ENCODE measurements around the gene YTHDF1. TPM values are rescaled to one million over a fixed set of nuclear protein-coding genes. Genes with fewer than 3 reads are reported as not detected.
A peak's percentile ranks its signal among the peaks of the same experiment; 100 is the strongest.
"Not testable (repeated sequence)": the region's sequence is repeated elsewhere in the genome, so short reads cannot be mapped to it uniquely, and the experiment has no call there.

Gene YTHDF1
- total RNA-seq, 1 donor from 2014 or later: 18.2 TPM

DNA sequence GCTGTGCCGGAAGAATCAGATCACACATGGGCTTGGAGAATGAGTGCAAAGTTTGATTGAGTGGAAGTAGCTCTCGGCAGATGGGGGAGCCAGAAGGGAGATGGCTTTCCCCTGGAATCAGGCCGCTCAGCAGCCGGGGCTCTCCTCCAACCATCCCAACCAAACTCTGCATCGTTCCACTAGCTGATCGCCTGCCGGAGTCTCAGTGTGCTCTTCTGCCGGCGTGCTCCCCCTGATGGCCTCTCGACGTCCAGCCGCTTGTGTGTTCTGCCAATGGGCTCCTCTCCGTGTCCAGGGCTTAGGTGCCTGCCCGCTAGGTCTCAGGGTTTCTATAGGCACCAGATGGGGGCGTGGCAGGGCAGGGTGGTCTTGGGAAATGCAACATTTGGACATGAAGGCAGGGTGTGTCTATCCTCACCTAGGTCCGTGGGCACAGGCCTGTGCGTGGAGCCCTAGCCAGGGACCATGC is 14.9 kb upstream of the YTHDF1 start:
- peak; percentile 91 for ATAC-seq

DNA sequence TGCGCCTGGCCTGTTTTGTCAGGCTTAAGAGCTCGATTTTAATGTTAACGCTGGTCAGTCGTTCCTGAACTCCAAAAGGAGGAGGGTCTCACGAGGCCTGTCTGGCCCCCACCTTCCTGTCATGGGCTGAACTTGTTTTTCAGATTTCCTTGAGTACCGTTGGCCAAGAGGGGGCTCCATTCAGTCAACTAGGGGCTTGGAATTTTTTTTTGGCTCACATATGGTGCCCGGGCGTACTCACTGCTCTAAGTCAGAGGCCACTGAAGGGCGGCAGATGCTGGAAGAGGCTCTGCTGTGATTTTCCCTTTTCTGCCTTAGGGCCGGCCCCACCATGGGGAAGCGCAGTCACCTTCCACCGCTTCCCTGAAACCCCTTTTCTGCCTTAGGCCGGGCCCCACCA is 12.9 kb upstream of the YTHDF1 start:
- ATAC-seq: no peak
- no peak for DNase-seq (ENCODE audit: low spot score)

More for the DNA sequence above, 14.9 kb upstream of the YTHDF1 start:
- DNase-seq (ENCODE audit: low spot score): peak; percentile 56

GRCh38 chr20:63227260-63227659 is 11.3 kb upstream of the YTHDF1 start:
- no peak for ATAC-seq
- no peak for DNase-seq (ENCODE audit: low spot score)

GRCh38 chr20:63226042-63226943 is 10.4 kb upstream of the YTHDF1 start:
- DNase-seq (ENCODE audit: low spot score) (no peak), ATAC-seq (no peak)

- no peak for ATAC-seq
These were observed 9.1 kb upstream of the YTHDF1 start for GRCh38 chr20:63225082-63225454.

GRCh38 chr20:63224412-63225081 is 8.6 kb upstream of the YTHDF1 start:
- DNase-seq (ENCODE audit: low spot score) (no peak), ATAC-seq (peak; percentile 54)

More at GRCh38 chr20:63225082-63225454, 9.1 kb upstream of the YTHDF1 start:
- no peak for DNase-seq (ENCODE audit: low spot score)

- ATAC-seq (no peak), DNase-seq (ENCODE audit: low spot score) (no peak)
These were observed 7.9 kb upstream of the YTHDF1 start for GRCh38 chr20:63223826-63224207.

GRCh38 chr20:63223121-63223825 is 7.3 kb upstream of the YTHDF1 start:
- ATAC-seq (peak; percentile 75), DNase-seq (ENCODE audit: low spot score) (no peak)

GRCh38 chr20:63222541-63222940 is 6.6 kb upstream of the YTHDF1 start:
- DNase-seq (ENCODE audit: low spot score) (no peak), ATAC-seq (no peak)

GRCh38 chr20:63221400-63222053 is 5.6 kb upstream of the YTHDF1 start:
- ATAC-seq; DNase-seq (ENCODE audit: low spot score): not testable (repeated sequence)

DNA sequence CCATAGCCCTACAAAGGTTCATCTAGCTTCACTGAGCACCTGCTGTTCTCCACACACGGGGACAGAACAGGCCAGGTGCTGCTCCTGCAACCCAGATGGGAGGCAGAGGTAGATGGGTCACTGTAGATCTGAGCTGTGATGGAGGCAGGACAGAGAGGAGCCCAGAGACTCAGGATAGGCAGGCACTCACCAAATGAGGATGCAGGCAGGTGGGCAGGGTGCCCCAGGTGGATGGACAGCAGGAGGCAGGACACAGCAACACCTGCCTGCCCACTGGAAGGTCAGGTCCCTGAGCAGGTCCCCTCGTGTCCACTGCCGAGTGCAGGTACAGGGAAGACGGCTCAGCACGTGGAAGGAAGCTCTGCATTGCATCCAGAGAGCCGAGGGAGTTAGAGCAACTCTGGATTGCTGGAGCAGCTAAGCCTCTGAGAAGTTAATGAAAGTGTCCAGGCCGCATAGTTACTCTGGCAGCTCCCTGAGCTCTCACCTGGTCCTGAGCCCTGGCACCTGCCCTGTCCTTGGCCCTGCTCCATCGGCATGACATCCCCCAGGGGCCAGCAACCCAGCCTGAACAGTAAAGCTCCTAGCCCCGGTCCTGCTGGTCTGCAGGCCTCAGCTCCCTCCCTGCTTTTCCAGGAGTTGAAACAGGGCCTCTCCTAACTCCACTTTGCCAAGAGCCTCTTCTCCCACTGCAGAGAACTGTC is 4.9 kb upstream of the YTHDF1 start:
- DNase-seq (ENCODE audit: low spot score): no peak

DNA sequence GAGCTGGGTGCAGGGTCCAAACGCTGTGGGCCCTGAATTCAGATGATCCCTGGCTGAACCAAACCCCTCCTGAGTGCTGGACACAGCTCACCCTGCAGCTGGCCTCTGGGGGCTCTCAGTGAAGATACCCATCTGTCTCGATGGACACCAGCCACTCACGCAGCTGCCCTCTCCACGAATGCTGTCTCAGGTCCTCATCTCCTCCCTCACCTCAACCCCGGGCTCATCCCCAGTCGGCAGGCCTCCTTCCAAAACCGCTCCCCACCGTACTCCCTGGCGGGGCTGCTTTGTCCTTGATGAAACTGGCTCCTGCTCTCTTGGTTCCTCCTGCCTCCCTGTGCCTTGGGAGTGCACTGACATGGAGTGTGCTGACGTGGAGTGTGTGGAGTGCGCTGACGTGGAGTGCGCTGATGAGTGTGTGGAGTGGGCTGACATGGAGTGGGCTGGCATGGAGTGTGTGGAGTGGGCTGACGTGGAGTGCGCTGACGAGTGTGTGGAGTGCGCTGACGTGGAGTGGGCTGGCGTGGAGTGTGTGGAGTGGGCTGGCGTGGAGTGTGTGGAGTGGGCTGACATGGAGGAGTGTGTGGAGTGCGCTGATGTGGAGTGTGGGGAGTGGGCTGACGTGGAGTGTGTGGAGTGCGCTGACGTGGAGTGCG is 4.1 kb upstream of the YTHDF1 start:
- DNase-seq (ENCODE audit: low spot score): no peak
- ATAC-seq: no peak

More for the DNA sequence above, 4.9 kb upstream of the YTHDF1 start:
- no peak for ATAC-seq

DNA sequence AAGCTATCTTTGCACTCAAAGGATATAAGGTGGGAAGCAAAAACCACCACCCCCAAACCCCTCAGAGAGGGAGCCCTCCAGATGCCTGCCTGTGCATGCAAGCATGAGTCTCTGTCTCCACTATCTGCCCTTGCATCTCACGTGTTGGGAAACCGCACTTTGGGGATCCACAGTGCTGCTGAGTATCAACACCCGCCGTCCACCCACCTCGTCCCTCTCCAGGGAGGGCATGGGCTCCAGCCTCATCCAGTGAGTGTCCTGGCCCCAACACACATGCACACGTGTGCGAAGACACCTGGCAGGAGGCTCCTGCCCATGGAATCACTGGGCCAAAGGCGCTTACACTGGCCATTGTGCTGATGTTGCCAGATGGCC is 3.5 kb upstream of the YTHDF1 start:
- ATAC-seq: no peak
- no peak for DNase-seq (ENCODE audit: low spot score)

DNA sequence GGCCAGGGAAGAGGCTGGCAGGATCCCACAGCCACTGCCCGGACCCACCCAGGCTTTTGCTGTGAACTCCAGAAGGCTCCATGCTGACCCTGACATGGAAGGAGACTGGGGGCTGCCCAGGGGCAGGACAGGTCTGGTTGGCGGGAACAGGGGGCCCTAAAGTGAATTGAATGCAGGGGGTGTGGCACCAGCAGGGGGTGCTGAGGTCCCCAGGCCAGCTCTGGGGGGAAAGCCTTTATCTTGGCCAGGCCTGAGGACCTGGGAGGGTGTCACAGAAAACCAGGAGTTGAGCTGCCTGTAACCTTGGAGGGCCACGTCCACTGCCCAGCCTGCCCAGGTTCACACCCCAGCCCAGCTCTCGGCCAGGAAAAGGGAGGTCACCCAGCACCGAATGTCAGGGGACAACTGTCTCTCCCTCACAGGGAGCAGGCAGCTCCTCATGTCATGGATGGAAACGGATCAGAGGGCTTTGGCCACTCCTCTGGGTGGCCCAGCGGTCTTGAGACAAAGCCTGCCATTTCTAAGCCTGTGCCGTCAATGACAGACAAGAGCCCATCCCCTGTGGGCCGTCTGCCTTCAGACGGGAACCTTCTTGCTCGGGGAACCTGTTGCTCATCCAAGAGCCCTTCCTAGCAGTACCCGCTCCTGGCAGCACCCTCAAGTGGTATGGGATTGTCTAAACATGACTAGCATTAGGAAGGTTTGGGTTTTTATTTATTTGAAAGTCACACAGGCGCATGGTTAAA is 2.9 kb upstream of the YTHDF1 start:
- DNase-seq (ENCODE audit: low spot score): no peak
- ATAC-seq: no peak

DNA sequence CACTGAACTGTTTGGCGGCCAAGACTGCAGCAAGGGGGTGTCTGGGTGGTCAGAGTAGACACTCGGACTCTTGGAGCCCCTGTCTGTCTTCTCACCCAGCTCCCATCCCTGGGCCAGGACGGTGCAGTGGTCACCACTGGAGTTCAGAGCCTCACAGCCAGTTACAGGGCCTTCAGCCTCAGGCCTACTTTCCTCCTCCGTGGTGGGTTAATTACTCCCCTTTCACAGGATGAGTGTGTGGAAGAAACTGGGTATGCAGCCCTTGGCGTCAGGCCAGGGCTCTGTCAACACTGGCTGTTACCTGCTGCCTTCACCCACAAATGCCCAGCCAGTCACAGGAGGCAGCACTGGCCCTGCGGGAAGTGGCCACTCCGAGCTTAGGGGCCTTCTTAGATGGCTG is 1.8 kb upstream of the YTHDF1 start:
- DNase-seq (ENCODE audit: low spot score) (no peak), ATAC-seq (no peak)

DNA sequence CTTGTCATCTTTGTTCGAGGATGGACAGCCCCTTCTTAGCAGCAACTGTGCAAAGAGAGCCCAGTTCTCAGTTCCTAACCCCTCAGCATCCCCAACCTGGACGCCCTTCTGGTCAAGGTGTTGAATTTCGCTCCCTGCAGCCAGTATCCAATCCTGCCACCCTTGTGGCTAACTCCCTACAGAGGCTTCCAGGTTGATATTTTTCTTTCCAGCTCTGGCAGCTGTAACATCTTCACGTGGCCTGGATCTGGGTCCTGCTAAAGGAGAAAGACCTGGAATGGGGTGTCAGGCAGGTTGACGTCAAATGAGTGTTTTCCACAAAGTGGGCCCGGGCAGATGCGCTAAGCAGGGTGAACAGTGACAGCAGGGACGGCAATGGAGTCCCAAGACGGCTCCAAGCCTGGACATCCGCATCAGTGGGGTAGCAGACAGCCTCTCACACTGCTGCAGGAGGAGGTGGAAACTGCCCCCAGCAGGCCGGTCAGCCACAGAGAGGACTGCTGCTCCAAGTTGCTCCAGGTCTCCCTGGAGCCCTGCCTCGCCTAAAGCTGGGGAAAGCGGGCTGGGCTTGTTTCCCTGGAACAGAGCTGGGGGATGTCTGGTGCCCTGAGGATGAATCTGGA is 1.0 kb upstream of the YTHDF1 start:
- DNase-seq (ENCODE audit: low spot score) (no peak), ATAC-seq (no peak)

GRCh38 chr20:63215101-63216040 is 560 bp downstream of the YTHDF1 start:
- peak; percentile 15 for ATAC-seq

DNA sequence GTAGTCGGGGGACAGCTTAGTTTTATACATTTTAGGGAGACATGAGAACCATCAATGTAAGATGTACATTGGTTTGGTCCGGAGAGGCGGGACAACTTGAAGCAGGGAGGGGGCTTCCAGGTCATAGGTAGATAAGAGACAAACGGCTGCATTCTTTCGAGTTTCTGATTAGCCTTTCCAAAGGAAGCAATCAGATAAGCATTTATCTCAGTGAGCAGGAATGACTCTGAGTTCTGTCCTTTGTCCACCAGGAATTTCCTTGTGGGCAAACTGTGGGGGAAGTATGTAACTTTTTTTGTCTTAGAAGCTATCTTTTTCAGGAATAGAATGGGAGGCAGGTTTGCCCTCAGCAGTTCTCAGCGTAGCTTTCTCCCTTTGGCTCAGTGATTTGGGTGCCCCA is 1.4 kb downstream of the YTHDF1 start:
- DNase-seq (ENCODE audit: low spot score) (no peak), ATAC-seq (no peak)

More at GRCh38 chr20:63215101-63216040, 560 bp downstream of the YTHDF1 start:
- no peak for DNase-seq (ENCODE audit: low spot score)

All from left lobe of liver (tissue), 2 donors.